IPS-15b (cell line): ENCODE measurements around the gene IER5L.
"Not testable (repeated sequence)": the region's sequence is repeated elsewhere in the genome, so short reads cannot be mapped to it uniquely, and the experiment has no call there.

ENCODE experiments used
- H3K27me3 ChIP-seq: one replicate; pipeline ENCODE4 v1.6.1; 2013; ENCODE audit warnings: low read length; ENCODE audit not compliant: control insufficient read depth, insufficient read depth
- H3K36me3 ChIP-seq: one replicate; pipeline ENCODE4 v1.6.1; 2013; ENCODE audit warnings: low read length; ENCODE audit not compliant: control insufficient read depth, insufficient read depth
- H3K4me1 ChIP-seq: one replicate; pipeline ENCODE4 v1.6.1; 2013; ENCODE audit warnings: mild to moderate bottlenecking, low read length; ENCODE audit not compliant: control insufficient read depth, insufficient read depth
- H3K4me3 ChIP-seq: one replicate; pipeline ENCODE4 v1.5.1; 2013; ENCODE audit warnings: low read depth, low read length
- H3K9ac ChIP-seq: one replicate; pipeline ENCODE4 v1.6.1; 2013; ENCODE audit warnings: low read depth, mild to moderate bottlenecking, low read length
- H3K9me3 ChIP-seq: one replicate; pipeline ENCODE4 v1.6.1; 2013; ENCODE audit warnings: mild to moderate bottlenecking, low read length; ENCODE audit not compliant: control insufficient read depth, insufficient read depth

IER5L gene

GRCh38 chr9:129165198-129165597 lies 12.9 kb downstream of the IER5L start:
- Histone ChIP-seq H3K36me3 (no peaks in the 10 kb centered on the region), H3K9ac (no peak overlapping the region), H3K4me1 (peaks cover 11% of the 10 kb centered on the region), H3K4me3 (no peak overlapping the region), H3K27me3 (no peaks in the 10 kb centered on the region), H3K9me3 (no peaks in the 10 kb centered on the region)

- H3K36me3 ChIP-seq = no peaks in the 10 kb centered on the region
- no peaks in the 10 kb centered on the region for H3K9me3 ChIP-seq
- no peak overlapping the region for H3K9ac ChIP-seq
- H3K27me3 ChIP-seq = no peaks in the 10 kb centered on the region
- peaks cover 11% of the 10 kb centered on the region for H3K4me1 ChIP-seq
- no peak overlapping the region for H3K4me3 ChIP-seq
Observed at GRCh38 chr9:129164246-129164930, 13.7 kb downstream of the IER5L start.

GRCh38 chr9:129163753-129164152 lies 14.3 kb downstream of the IER5L start:
- no peaks in the 10 kb centered on the region for H3K36me3 ChIP-seq
- H3K27me3 ChIP-seq = no peaks in the 10 kb centered on the region
- no peaks in the 10 kb centered on the region for H3K9me3 ChIP-seq
- peaks cover 11% of the 10 kb centered on the region for H3K4me1 ChIP-seq
- H3K9ac ChIP-seq = no peak overlapping the region
- no peak overlapping the region for H3K4me3 ChIP-seq

- H3K9ac ChIP-seq, H3K4me3 ChIP-seq, H3K36me3 ChIP-seq, H3K27me3 ChIP-seq, H3K9me3 ChIP-seq: not testable (repeated sequence)
- H3K4me1 ChIP-seq = peaks cover 11% of the 10 kb centered on the region
Observed at GRCh38 chr9:129163198-129163670, 14.8 kb downstream of the IER5L start.

- no peaks in the 10 kb centered on the region for H3K9me3 ChIP-seq
- H3K36me3 ChIP-seq = no peaks in the 10 kb centered on the region
Observed at GRCh38 chr9:129162497-129163197, 15.4 kb downstream of the IER5L start.

GRCh38 chr9:129161534-129161837 lies 16.6 kb downstream of the IER5L start:
- H3K27me3 ChIP-seq = no peaks in the 10 kb centered on the region
- H3K4me1 ChIP-seq = no peaks in the 10 kb centered on the region
- H3K36me3 ChIP-seq = no peaks in the 10 kb centered on the region
- H3K4me3 ChIP-seq = no peak overlapping the region
- H3K9me3 ChIP-seq = no peaks in the 10 kb centered on the region
- no peak overlapping the region for H3K9ac ChIP-seq

More at GRCh38 chr9:129162497-129163197, 15.4 kb downstream of the IER5L start:
- H3K4me3 ChIP-seq = no peak overlapping the region
- no peak overlapping the region for H3K9ac ChIP-seq
- peaks cover 5% of the 10 kb centered on the region for H3K4me1 ChIP-seq
- no peaks in the 10 kb centered on the region for H3K27me3 ChIP-seq

- Histone ChIP-seq H3K9me3 (no peaks in the 10 kb centered on the region), H3K9ac (no peak overlapping the region), H3K36me3 (peaks cover 2% of the 10 kb centered on the region), H3K4me3 (no peak overlapping the region), H3K4me1 (no peaks in the 10 kb centered on the region), H3K27me3 (no peaks in the 10 kb centered on the region)
Observed at GRCh38 chr9:129160712-129161533, 17.1 kb downstream of the IER5L start.

- peaks cover 15% of the 10 kb centered on the region for H3K36me3 ChIP-seq
- H3K9me3 ChIP-seq = no peaks in the 10 kb centered on the region
- H3K9ac ChIP-seq = no peak overlapping the region
- H3K27me3 ChIP-seq = no peaks in the 10 kb centered on the region
- no peak overlapping the region for H3K4me3 ChIP-seq
- no peaks in the 10 kb centered on the region for H3K4me1 ChIP-seq
Observed at GRCh38 chr9:129156163-129156562, 21.9 kb downstream of the IER5L start.

- H3K27me3 ChIP-seq = no peaks in the 10 kb centered on the region
- H3K9me3 ChIP-seq = no peaks in the 10 kb centered on the region
- H3K36me3 ChIP-seq = peaks cover 15% of the 10 kb centered on the region
- H3K9ac ChIP-seq = no peak overlapping the region
- H3K4me1 ChIP-seq = no peaks in the 10 kb centered on the region
- H3K4me3 ChIP-seq = no peak overlapping the region
Observed at GRCh38 chr9:129154866-129155477, 23.1 kb downstream of the IER5L start.

- H3K36me3 ChIP-seq = peaks cover 33% of the 10 kb centered on the region
- H3K4me1 ChIP-seq = peaks cover 3% of the 10 kb centered on the region
- H3K27me3 ChIP-seq = no peaks in the 10 kb centered on the region
- H3K9me3 ChIP-seq = no peaks in the 10 kb centered on the region
- no peak overlapping the region for H3K9ac ChIP-seq
- H3K4me3 ChIP-seq = no peak overlapping the region
Observed at GRCh38 chr9:129151469-129151868, 26.6 kb downstream of the IER5L start.

GRCh38 chr9:129150672-129151211 lies 27.3 kb downstream of the IER5L start:
- no peaks in the 10 kb centered on the region for H3K27me3 ChIP-seq
- H3K36me3 ChIP-seq = peaks cover 31% of the 10 kb centered on the region

More at GRCh38 chr9:129150672-129151211, 27.3 kb downstream of the IER5L start:
- no peak overlapping the region for H3K4me3 ChIP-seq
- no peaks in the 10 kb centered on the region for H3K9me3 ChIP-seq
- H3K4me1 ChIP-seq = peaks cover 7% of the 10 kb centered on the region
- H3K9ac ChIP-seq = no peak overlapping the region
